OCI-M2 (cell line): ENCODE results near the gene HCAR2.
"Not testable (repeated sequence)": the region's sequence is repeated elsewhere in the genome, so short reads cannot be mapped to it uniquely, and the experiment has no call there.

Source experiments
- DNase-seq: peaks from one replicate; lab custom pipeline; 2025; ENCODE audit not compliant: unreplicated experiment; lab: John Stamatoyannopoulos, UW

The HCAR2 gene

DNA sequence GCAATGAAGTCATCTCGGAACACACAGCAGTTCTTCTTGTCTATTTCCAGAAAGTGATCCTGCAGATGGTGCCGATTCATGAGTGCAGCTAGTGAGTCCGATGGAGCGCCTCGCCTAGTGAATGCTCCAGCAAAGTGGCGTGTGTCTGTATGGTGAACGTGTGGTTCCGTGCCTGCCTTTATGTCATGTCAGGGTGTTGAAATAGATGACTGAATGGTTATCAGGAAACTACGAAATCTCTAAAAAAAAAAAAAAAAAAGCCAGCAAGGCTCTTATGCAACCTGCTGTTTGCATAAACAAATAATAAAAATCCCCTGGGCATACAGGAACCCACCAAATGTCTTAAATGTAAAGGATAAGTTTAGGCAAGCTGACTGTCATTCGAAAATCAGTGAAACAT, 13.5 kb upstream of the HCAR2 start, which contains the start of gene HCAR3:
HCAR3 (minus strand) TSS at position 154 of the 400 bp plus-strand sequence; CDS start at position 80, 74 bp downstream.
- not testable (repeated sequence) for DNase-seq

- not testable (repeated sequence) for DNase-seq
These were observed 12.1 kb upstream of the HCAR2 start for GRCh38 chr12:122715211-122715610.

DNA sequence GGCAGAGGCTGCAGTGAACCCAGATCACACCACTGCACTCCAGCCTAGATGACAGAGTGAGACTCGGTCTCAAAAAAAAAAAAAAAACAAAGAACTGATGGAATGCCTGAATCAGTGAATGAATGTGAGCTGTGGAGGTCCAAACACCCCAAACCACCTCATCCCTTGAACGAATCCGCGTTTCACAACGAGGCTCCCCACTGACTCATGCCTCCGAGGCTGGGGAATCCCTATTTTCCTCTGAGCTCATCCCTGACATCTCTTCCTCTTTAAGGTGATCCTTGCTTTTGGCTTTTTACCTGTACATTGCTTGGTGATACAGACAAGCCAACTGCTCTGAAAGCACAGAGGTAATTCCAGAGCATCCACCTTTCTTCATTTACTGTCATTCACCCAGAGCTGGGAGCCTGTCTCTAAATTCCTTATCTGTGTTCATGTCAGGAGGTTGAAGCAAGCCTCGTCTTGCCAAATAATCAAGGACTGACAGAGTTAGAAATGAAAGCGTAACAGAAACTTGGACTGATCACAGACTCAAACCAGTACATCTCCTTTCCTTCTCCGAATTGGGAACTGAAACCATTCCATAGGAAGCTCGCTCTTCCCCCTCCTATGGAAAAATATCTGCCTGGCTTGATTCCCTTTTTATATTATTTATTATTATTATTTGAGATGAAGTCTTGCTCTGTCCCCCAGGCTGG, 10.5 kb upstream of the HCAR2 start:
- not testable (repeated sequence) for DNase-seq

DNA sequence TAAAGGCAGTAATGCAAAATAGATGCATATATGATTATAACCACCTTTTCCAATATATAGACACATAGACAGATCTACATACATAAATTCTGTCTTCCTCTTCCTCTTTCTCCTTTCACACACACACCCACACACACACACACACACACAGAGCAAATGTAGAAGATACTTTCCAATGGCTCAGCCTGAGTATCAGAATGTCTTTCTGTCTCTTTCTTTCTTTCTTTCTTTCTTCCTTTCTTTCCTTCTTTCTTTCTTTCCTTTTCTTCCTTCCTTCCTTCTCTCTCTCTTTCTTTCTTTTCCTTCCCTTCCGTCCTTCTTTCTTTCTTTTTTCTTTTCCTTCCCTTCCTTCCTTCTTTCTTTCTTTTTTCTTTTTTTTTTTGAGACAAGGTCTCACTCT, 8.1 kb upstream of the HCAR2 start:
- DNase-seq, result not testable (repeated sequence)

DNA sequence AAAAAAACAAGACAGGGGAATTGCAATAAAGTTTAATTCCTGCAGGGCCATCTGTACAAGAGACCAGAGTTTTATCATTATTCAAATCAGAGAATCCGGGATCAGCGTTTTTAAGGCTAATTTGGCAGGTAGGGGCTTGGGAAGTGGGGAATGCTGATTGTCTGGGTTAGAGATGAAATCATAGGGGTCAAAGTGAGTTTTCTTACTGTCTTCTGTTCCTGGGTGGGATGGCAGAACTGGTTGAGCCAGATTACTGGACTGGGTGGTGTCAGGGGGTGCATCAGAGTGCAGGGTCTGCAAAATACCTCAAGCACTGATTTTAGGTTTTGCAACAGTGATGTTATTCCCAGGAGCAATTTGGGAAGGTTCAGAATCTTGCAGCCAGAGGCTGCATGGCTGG, 7.2 kb upstream of the HCAR2 start:
- not testable (repeated sequence) for DNase-seq

GRCh38 chr12:122709287-122709686, 6.1 kb upstream of the HCAR2 start:
- DNase-seq, result not testable (repeated sequence)

GRCh38 chr12:122703841-122704240, 684 bp upstream of the HCAR2 start:
- DNase-seq, result not testable (repeated sequence)

- DNase-seq, result not testable (repeated sequence)
These were observed 1.7 kb downstream of the HCAR2 start for GRCh38 chr12:122701481-122701880.

GRCh38 chr12:122700038-122700710, 3.0 kb downstream of the HCAR2 start:
- DNase-seq, result not testable (repeated sequence)

DNA sequence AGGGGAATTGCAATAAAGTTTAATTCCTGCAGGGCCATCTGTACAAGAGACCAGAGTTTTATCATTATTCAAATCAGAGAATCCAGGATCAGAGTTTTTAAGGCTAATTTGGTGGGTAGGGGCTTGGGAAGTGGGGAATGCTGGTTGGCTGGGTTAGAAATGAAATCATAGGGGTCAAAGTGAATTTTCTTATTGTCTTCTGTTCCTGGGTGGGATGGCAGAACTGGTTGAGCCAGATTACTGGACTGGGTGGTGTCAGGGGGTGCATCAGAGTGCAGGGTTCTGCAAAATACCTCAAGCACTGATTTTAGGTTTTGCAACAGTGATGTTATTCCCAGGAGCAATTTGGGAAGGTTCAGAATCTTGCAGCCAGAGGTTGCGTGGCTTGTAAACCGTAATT, 6.2 kb downstream of the HCAR2 start:
- not testable (repeated sequence) for DNase-seq

DNA sequence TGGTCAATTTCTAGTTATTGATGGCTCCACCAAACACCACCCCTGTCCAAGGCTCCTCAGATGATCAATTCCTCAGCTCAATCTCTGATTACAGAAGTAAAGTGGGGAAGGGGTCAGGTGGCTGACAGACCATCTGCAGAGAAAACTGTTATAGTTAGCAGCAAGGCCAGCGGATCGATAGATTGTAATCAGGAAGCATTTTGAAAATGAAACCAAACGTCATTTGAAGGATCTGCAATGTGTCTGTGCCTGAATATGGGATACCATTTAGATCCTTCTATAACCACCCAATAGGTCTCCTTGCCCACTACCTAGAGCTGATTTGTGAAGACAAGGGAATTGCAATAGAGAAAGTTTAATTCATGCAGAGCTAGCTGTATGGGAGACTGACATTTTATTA, 11.6 kb downstream of the HCAR2 start:
- DNase-seq, result no peak

DNA sequence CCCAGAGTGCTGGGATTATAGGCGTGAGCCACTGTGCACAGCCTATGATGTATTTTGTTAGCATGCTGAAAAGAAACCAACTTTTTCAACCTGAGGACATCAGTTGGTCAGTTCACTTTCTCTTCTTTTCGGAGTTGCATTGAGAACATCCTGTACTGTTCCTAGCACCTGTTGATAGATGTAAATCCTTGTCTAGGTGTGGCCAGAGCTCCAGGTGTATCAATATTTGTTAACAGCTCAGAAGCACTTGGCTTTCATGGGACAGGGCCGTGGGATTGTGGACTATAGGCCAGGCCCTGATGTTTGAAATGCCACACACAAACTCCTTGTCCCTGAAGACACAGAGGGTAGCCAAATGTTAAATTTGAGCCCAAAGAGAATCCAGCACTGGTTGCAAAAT, 14.9 kb downstream of the HCAR2 start:
- no peak for DNase-seq

DNA sequence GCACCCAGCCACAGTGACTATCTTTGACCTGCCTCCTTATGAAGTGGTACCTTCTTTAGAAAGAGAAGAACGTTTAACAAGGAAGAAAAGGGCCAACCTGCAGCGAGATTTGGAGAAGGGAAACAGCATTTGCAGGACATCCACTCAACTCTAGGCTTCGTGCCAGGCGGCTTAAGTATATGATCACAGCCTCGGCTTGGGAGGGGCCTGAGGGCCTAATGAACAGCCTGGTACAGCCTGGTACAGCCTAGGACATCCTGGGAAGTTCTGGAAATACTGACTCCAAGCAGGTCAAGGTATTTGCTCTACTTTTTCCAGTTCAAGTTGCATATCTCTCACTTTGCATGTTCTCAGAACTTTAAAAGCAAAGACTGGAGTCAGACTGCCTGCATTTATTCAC, 16.1 kb downstream of the HCAR2 start:
- no peak for DNase-seq

- DNase-seq, result no peak
These were observed 16.6 kb downstream of the HCAR2 start for GRCh38 chr12:122686538-122686937.

- DNase-seq, result no peak
These were observed 18.8 kb downstream of the HCAR2 start for GRCh38 chr12:122684297-122684813.

- no peak for DNase-seq
These were observed 21.3 kb downstream of the HCAR2 start for GRCh38 chr12:122681814-122682213.

DNA sequence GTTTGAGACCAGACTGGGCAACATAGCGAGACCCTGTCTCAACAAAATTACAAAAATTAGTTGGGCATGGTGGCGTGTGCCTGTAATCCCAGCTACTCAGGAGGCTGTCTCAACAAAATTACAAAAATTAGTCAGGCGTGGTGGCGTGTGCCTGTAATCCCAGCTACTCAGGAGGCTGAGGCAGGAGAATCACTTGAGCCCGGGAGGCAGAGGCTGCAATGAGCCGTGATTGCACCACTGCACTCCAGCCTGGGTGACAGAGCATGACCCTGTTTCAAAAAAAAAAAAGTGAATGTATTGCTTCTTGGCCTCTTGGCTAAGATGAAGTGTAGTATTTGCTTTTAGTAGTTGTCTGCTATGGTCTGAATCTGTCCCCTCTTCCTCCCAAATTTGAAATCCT, 22.2 kb downstream of the HCAR2 start:
- not testable (repeated sequence) for DNase-seq

DNA sequence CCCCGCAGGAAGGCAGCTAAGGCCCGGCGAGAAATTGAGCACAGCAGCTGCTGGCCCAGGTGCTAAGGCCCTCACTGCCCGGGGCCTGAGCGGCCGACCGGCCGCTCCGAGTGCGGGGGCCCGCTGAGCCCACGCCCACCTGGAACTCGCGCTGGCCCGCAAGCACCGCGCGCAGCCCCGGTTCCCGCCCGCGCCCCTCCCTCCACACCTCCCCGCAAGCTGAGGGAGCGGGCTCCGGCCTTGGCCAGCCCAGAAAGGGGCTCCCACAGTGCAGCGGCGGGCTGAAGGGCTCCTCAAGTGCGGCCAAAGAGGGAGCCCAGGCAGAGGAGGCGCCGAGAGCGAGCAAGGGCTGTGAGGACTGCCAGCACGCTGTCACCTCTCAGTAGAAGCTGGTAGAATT, 26.4 kb downstream of the HCAR2 start:
- not testable (repeated sequence) for DNase-seq

DNA sequence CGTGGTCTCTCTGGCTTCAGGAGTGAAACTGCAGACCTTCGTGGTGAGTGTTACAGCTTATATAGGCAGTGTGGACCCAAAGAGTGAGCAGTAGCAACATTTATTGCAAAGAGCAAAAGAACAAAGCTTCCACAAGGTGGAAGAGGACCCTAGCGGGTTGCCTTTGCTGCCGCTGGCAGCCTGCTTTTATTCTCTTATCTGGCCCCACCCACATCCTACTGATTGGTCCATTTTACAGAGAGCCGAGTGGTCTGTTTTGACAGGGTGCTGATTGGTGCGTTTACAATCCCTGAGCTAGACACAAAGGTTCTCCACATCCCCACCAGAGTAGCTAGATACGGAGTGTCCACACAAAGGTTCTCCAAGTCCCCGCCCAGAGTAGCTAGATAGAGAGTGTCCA, 27.1 kb downstream of the HCAR2 start:
- DNase-seq, result not testable (repeated sequence)

- DNase-seq, result no peak
These were observed 30.6 kb downstream of the HCAR2 start for GRCh38 chr12:122672515-122672914.

GRCh38 chr12:122669397-122670070, 33.6 kb downstream of the HCAR2 start:
- no peak for DNase-seq

DNA sequence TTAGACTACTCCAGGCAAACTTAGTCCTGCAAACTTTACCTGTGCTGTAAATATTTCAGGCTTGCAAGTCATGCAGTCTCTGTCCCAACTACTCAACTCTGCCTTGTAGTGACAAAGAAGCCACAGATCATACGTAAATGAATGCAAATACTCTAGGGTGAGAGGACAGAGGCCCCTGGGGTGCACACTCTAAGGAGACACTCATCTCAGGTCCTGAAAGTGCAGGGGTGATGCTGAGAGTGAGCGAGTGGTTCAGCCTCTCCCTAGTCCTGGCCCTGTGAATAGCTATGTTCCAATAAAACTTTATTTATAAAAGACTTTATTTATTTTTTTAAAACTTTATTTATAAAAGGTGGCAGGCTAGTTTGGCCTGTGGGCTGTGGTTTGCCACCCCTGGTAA, 34.9 kb downstream of the HCAR2 start:
- no peak for DNase-seq
